HepG2 (cell line): Measurements from ENCODE around the gene TECTB. TPM values are rescaled to one million over a fixed set of nuclear protein-coding genes. Genes with fewer than 3 reads are reported as not detected.

Experiments used
- ATAC-seq: fragments of 200-7000 bp; cut with Tn5 transposase; 3 replicates; pipeline ENCODE4 v1.9.1; 2020; ENCODE audit warnings: mild to moderate bottlenecking, moderate library complexity
- BruUV-seq: library from RNA; stranded (reverse); fragments of 400-500 nt; replicated peaks from 2 replicates; lab custom pipeline; 2021; lab: Mats Ljungman, UMichigan
- CTCF ChIA-PET: fragments of 300-600 bp; formaldehyde crosslinking; extraction: SDS; loops from one replicate; lab custom pipeline; 2021; ENCODE audit warnings: low total read pairs, inconsistent platforms, low intra/inter-chr PET ratio; lab: Yijun Ruan, JAX
- POLR2A ChIA-PET: fragments of 350-600 bp; sonication (Branson Sonifier 250); formaldehyde crosslinking; loops from one replicate; lab custom pipeline; 2020; ENCODE audit warnings: antibody characterized with exemption, inconsistent platforms; lab: Yijun Ruan, JAX
- DNase-seq: peaks from one replicate; pipeline ENCODE4 v3.0.0-alpha.2; 2015; ENCODE audit warnings: low spot score
- FAIRE-seq: peaks from 3 replicates; lab custom pipeline; 2011; peaks lifted over from hg19 to GRCh38; lab: Jason Lieb, UNC
- H2AFZ ChIP-seq: one replicate; pipeline ENCODE4 v1.6.1; 2011; ENCODE audit warnings: low read length, inconsistent platforms
- H3K27ac ChIP-seq: fragments of 300-600 bp; 3 replicates; pipeline ENCODE4 v1.8.0; 2011; ENCODE audit warnings: mixed run types, mild to moderate bottlenecking, mixed read lengths, low read length, inconsistent platforms; ENCODE audit not compliant: insufficient read depth; ENCODE audit errors: extremely low read length
- H3K27me3 ChIP-seq, 2 experiments: fragments of 200-600 bp in 1 of 2; 2 replicates in 1 of 2; 3 replicates in 1 of 2; pipeline versions ENCODE4 v1.6.0 to v1.8.0; 2011; ENCODE audit warnings: low read length in 2 of 2, mild to moderate bottlenecking in 2 of 2, moderate library complexity in 2 of 2, inconsistent platforms in 1 of 2; ENCODE audit not compliant: insufficient read depth in 2 of 2, control insufficient read depth in 1 of 2
- H3K36me3 ChIP-seq, 2 experiments: fragments of 200-600 bp in 1 of 2; replicated peaks in 1 of 2; 2 replicates in 1 of 2; 3 replicates in 1 of 2; pipeline versions ENCODE4 v1.5.1 to v1.8.0; 2011; ENCODE audit warnings: low read length in 2 of 2, inconsistent platforms in 1 of 2; ENCODE audit not compliant: insufficient read depth in 2 of 2, control insufficient read depth in 1 of 2
- H3K4me1 ChIP-seq: 2 replicates; pipeline ENCODE4 v1.5.1; 2012; ENCODE audit warnings: low read length, inconsistent platforms; ENCODE audit not compliant: insufficient read depth
- H3K4me2 ChIP-seq: 2 replicates; pipeline ENCODE4 v1.6.0; 2011; ENCODE audit warnings: low read depth, low read length, inconsistent platforms
- H3K4me3 ChIP-seq, 3 experiments: fragments of 200-600 bp in 1 of 3; sonication (generic), shearing (Covaris generic) in 1 of 3; replicated peaks in 1 of 3; 2 replicates each; pipeline ENCODE4 v1.5.1; 2011 to 2016; ENCODE audit warnings: low read length in 3 of 3, inconsistent platforms in 2 of 3, low read depth in 2 of 3, mild to moderate bottlenecking in 2 of 3, control low read depth in 1 of 3, mixed read lengths in 1 of 3; ENCODE audit not compliant: insufficient read depth in 1 of 3
- H3K79me2 ChIP-seq: one replicate; pipeline ENCODE4 v1.6.1; 2011; ENCODE audit warnings: low read length, inconsistent platforms; ENCODE audit not compliant: insufficient read depth
- H3K9ac ChIP-seq: 2 replicates; pipeline ENCODE4 v1.6.0; 2011; ENCODE audit warnings: mild to moderate bottlenecking, low read depth, low read length, inconsistent platforms; ENCODE audit not compliant: insufficient read depth
- H3K9me3 ChIP-seq: 2 replicates; pipeline ENCODE4 v1.5.1; 2012; ENCODE audit warnings: mild to moderate bottlenecking, low read length
- H4K20me1 ChIP-seq: 2 replicates; pipeline ENCODE4 v1.6.0; 2011; ENCODE audit warnings: inconsistent platforms, mild to moderate bottlenecking, low read length, moderate library complexity; ENCODE audit not compliant: insufficient read depth
- GTF3A ChIP-seq: sonication (generic); formaldehyde crosslinking; conservative IDR thresholded peaks from 2 replicates; pipeline ENCODE4 v1.4.0; 2020; ENCODE audit warnings: mild to moderate bottlenecking, missing genetic modification reagents
- ISL2 ChIP-seq: sonication (generic); formaldehyde crosslinking; IDR thresholded peaks from 2 replicates; pipeline ENCODE4 v1.5.0; 2020; ENCODE audit warnings: missing genetic modification reagents
- MAFF ChIP-seq: IDR thresholded peaks from 2 replicates; pipeline ENCODE4 v1.6.1; 2011; ENCODE audit warnings: low read depth, low read length, improper control_type of control experiment
- MAFK ChIP-seq, 2 experiments: IDR thresholded peaks in 1 of 2; conservative IDR thresholded peaks in 1 of 2; 2 replicates each; pipeline ENCODE4 v1.6.1; 2011; ENCODE audit warnings: improper control_type of control experiment in 2 of 2, low read length in 2 of 2
- RCOR2 ChIP-seq: IDR thresholded peaks from 2 replicates; pipeline ENCODE4 v1.6.1; 2016; ENCODE audit warnings: missing biosample characterization, missing genetic modification reagents
- YY1 ChIP-seq: IDR thresholded peaks from 2 replicates; pipeline ENCODE4 v1.6.1; 2011; ENCODE audit warnings: low read length, low read depth, moderate library complexity, mild to moderate bottlenecking; ENCODE audit not compliant: insufficient read depth, insufficient replicate concordance
- ZBTB21 ChIP-seq: sonication (generic); formaldehyde crosslinking; IDR thresholded peaks from 2 replicates; pipeline ENCODE4 v1.4.0; 2020; ENCODE audit warnings: missing genetic modification reagents
- ZNF10 ChIP-seq: sonication (generic); formaldehyde crosslinking; IDR thresholded peaks from 2 replicates; pipeline ENCODE4 v1.4.0; 2020; ENCODE audit warnings: mild to moderate bottlenecking, low read depth, missing genetic modification reagents, borderline replicate concordance
- ZNF253 ChIP-seq: sonication (generic); formaldehyde crosslinking; IDR thresholded peaks from 2 replicates; pipeline ENCODE4 v1.8.0; 2022; ENCODE audit warnings: mild to moderate bottlenecking, missing genetic modification reagents, borderline replicate concordance
- ZNF878 ChIP-seq: sonication (generic); formaldehyde crosslinking; IDR thresholded peaks from 2 replicates; pipeline ENCODE4 v1.8.1; 2023; ENCODE audit warnings: mild to moderate bottlenecking, missing genetic modification reagents, moderate library complexity
- WGBS: methylation state at CpG from one replicate; pipeline ENCODE4 v1.1.6; 2017; ENCODE audit warnings: low lambda C conversion rate; 5-methylcytosine and 5-hydroxymethylcytosine counted together
- in situ Hi-C: cut with HindIII; loops from 2 replicates; pipeline ENCODE4 v1.10.0; 2017; ENCODE audit warnings: low pct_unique_long_range_greater_than_20kb; ENCODE audit not compliant: extremely low pct_ligation_motif_present
- intact Hi-C: fragments of 100-400 bp; cut with micrococcal nuclease; formaldehyde crosslinking; loops from one replicate; pipeline ENCODE4 v1.10.0; 2022; ENCODE audit not compliant: unreplicated experiment
- polyA plus RNA-seq, 8 experiments: library from polyadenylated mRNA; depleted of rRNA in 3 of 8; stranded (reverse) in 7 of 8; unstranded in 1 of 8; fragments of >200 nt; fragmentation: Illumina TruSeq in 4 of 8; extraction: Trizol in 4 of 8; gene quantifications; 2 replicates each; pipeline versions ENCODE4 v1.2.1 to v1.2.3, GENCODE V29; 2011 to 2016; ENCODE audit warnings: low read depth in 4 of 8, missing spikeins in 1 of 8, mixed read lengths in 1 of 8; ENCODE audit not compliant: insufficient read depth in 1 of 8
- total RNA-seq, 5 experiments: library from RNA; depleted of rRNA; stranded (reverse); fragments of >200 nt; fragmentation: Illumina TruSeq; extraction: Trizol; gene quantifications; 2 replicates each; pipeline ENCODE4 v1.2.3, GENCODE V29; 2016; ENCODE audit warnings: low read depth in 1 of 5
- TF ChIP-seq, protein P1 (sequence below): sonication (generic); formaldehyde crosslinking; IDR thresholded peaks from 2 replicates; pipeline ENCODE4 v1.5.1; 2020; ENCODE audit warnings: missing genetic modification reagents, mild to moderate bottlenecking, borderline replicate concordance
- TF ChIP-seq, protein P2 (sequence below): sonication (generic); formaldehyde crosslinking; IDR thresholded peaks from 2 replicates; pipeline ENCODE4 v1.5.0; 2020; ENCODE audit warnings: mild to moderate bottlenecking, missing genetic modification reagents, moderate library complexity
- TF ChIP-seq, protein P3 (sequence below): sonication (generic); formaldehyde crosslinking; IDR thresholded peaks from 2 replicates; pipeline ENCODE4 v1.5.0; 2020; ENCODE audit warnings: mild to moderate bottlenecking, missing genetic modification reagents
- TF ChIP-seq, protein P4 (sequence below): sonication (generic); formaldehyde crosslinking; IDR thresholded peaks from 2 replicates; pipeline ENCODE4 v1.4.0; 2020; ENCODE audit warnings: missing genetic modification reagents, borderline replicate concordance

Gene TECTB
- total and polyA plus RNA-seq, 2 of the 13 experiments (the other 11 are each of a cell fraction or from before 2014, with no cell fraction given), result 0.78 to 1.8 TPM

DNA sequence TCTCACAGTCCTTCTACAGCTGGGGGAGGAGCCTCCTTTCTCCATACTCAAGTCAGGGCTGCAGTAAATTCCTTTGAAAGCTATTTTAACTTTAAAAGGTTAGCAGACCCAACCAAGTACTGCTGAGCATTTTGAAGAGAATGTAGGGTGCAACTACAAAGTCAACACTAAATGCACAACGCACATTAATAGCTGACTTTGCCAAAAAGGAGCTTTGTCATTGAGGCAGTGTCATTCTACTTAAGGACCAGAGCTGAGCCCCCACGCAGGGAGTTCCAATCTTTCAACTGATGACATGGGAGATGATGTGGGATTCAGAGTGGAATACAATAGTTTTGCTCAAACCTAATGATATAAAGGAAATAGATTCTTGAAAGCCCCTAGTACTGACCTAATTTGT, 20.3 kb downstream of the TECTB start:
- no peaks in the 10 kb centered on the region for H3K9me3 ChIP-seq
- 76% methylated on average over 2 of the region's 2 CpGs for WGBS
- peaks cover 97% of the 10 kb centered on the region for H3K4me1 ChIP-seq
- peak overlapping the region; percentile 2; the same call in 1 of the 2 replicates for H3K9ac ChIP-seq
- no peaks in the 10 kb centered on the region for H3K36me3 ChIP-seq
- intact Hi-C loops, result no loop called here
- H2AFZ ChIP-seq, result no peak overlapping the region
- H3K79me2 ChIP-seq, result no peaks in the 10 kb centered on the region
- H3K4me3 ChIP-seq, result no peak overlapping the region
- FAIRE-seq (no peak), DNase-seq (no peak), ATAC-seq (no peak)
- no peaks in the 10 kb centered on the region for H3K27me3 ChIP-seq
- peak overlapping the region; percentile 72 for H3K27ac ChIP-seq
- no peak overlapping the region for H3K4me2 ChIP-seq
- H4K20me1 ChIP-seq, result no peaks in the 10 kb centered on the region
- in situ Hi-C loops, result loop anchor here (10.0 to 25.0 kb wide), 2 partner anchors 129 to 1216 kb away; partner anchors contain the start of gene ADRA2A
- ChIA-PET POLR2A (interaction anchor here (0.7 to 5.3 kb wide), 15 partner anchors 11 to 96 kb away, joined by 3 to 141 read pairs (median 4); no protein-coding TSS in a partner anchor), CTCF (no interaction called here)
- TF ChIP-seq ZBTB21 (CRISPR knock-in tag) (no peak), ZNF253 (no peak), YY1 (no peak), ZNF878 (no peak), GTF3A (CRISPR knock-in tag) (no peak), MAFF (peak; percentile 79), MAFK (conservative IDR thresholded peaks at IDR 0.05 in 1 of 2, IDR thresholded peaks at IDR 0.05 in 1 of 2; ENCODE audit: low read length in 2 of 2) (peak; percentile 79 to 80), RCOR2 (CRISPR knock-in tag) (no peak), ZNF10 (CRISPR knock-in tag) (no peak), ISL2 (CRISPR knock-in tag) (no peak)
- TF ChIP-seq, protein P1, sequence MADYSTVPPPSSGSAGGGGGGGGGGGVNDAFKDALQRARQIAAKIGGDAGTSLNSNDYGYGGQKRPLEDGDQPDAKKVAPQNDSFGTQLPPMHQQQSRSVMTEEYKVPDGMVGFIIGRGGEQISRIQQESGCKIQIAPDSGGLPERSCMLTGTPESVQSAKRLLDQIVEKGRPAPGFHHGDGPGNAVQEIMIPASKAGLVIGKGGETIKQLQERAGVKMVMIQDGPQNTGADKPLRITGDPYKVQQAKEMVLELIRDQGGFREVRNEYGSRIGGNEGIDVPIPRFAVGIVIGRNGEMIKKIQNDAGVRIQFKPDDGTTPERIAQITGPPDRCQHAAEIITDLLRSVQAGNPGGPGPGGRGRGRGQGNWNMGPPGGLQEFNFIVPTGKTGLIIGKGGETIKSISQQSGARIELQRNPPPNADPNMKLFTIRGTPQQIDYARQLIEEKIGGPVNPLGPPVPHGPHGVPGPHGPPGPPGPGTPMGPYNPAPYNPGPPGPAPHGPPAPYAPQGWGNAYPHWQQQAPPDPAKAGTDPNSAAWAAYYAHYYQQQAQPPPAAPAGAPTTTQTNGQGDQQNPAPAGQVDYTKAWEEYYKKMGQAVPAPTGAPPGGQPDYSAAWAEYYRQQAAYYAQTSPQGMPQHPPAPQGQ (CRISPR knock-in tag), result no peak
- TF ChIP-seq, protein P2, sequence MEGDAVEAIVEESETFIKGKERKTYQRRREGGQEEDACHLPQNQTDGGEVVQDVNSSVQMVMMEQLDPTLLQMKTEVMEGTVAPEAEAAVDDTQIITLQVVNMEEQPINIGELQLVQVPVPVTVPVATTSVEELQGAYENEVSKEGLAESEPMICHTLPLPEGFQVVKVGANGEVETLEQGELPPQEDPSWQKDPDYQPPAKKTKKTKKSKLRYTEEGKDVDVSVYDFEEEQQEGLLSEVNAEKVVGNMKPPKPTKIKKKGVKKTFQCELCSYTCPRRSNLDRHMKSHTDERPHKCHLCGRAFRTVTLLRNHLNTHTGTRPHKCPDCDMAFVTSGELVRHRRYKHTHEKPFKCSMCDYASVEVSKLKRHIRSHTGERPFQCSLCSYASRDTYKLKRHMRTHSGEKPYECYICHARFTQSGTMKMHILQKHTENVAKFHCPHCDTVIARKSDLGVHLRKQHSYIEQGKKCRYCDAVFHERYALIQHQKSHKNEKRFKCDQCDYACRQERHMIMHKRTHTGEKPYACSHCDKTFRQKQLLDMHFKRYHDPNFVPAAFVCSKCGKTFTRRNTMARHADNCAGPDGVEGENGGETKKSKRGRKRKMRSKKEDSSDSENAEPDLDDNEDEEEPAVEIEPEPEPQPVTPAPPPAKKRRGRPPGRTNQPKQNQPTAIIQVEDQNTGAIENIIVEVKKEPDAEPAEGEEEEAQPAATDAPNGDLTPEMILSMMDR, result no peak
- TF ChIP-seq, protein P3, sequence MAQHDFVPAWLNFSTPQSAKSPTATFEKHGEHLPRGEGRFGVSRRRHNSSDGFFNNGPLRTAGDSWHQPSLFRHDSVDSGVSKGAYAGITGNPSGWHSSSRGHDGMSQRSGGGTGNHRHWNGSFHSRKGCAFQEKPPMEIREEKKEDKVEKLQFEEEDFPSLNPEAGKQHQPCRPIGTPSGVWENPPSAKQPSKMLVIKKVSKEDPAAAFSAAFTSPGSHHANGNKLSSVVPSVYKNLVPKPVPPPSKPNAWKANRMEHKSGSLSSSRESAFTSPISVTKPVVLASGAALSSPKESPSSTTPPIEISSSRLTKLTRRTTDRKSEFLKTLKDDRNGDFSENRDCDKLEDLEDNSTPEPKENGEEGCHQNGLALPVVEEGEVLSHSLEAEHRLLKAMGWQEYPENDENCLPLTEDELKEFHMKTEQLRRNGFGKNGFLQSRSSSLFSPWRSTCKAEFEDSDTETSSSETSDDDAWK, result no peak
- TF ChIP-seq, protein P4, sequence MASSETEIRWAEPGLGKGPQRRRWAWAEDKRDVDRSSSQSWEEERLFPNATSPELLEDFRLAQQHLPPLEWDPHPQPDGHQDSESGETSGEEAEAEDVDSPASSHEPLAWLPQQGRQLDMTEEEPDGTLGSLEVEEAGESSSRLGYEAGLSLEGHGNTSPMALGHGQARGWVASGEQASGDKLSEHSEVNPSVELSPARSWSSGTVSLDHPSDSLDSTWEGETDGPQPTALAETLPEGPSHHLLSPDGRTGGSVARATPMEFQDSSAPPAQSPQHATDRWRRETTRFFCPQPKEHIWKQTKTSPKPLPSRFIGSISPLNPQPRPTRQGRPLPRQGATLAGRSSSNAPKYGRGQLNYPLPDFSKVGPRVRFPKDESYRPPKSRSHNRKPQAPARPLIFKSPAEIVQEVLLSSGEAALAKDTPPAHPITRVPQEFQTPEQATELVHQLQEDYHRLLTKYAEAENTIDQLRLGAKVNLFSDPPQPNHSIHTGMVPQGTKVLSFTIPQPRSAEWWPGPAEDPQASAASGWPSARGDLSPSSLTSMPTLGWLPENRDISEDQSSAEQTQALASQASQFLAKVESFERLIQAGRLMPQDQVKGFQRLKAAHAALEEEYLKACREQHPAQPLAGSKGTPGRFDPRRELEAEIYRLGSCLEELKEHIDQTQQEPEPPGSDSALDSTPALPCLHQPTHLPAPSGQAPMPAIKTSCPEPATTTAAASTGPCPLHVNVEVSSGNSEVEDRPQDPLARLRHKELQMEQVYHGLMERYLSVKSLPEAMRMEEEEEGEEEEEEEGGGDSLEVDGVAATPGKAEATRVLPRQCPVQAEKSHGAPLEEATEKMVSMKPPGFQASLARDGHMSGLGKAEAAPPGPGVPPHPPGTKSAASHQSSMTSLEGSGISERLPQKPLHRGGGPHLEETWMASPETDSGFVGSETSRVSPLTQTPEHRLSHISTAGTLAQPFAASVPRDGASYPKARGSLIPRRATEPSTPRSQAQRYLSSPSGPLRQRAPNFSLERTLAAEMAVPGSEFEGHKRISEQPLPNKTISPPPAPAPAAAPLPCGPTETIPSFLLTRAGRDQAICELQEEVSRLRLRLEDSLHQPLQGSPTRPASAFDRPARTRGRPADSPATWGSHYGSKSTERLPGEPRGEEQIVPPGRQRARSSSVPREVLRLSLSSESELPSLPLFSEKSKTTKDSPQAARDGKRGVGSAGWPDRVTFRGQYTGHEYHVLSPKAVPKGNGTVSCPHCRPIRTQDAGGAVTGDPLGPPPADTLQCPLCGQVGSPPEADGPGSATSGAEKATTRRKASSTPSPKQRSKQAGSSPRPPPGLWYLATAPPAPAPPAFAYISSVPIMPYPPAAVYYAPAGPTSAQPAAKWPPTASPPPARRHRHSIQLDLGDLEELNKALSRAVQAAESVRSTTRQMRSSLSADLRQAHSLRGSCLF, result no peak
- BruUV-seq, result no TSS peak
